NCI-H774 (cell line): ENCODE measurements around the gene PRR11.
A peak's percentile ranks its signal among the peaks of the same experiment; 100 is the strongest.
"Not testable (repeated sequence)": the region's sequence is repeated elsewhere in the genome, so short reads cannot be mapped to it uniquely, and the experiment has no call there.

Experiments used
- DNase-seq: peaks from one replicate; lab custom pipeline; 2025; lab: John Stamatoyannopoulos, UW

Gene PRR11

GRCh38 chr17:59152925-59153324 lies 2.6 kb upstream of the PRR11 start:
- DNase-seq, result no peak

- DNase-seq, result peak; percentile 46
Observed at GRCh38 chr17:59154292-59154720, 1.2 kb upstream of the PRR11 start.

GRCh38 chr17:59154721-59155438 lies 666 bp upstream of the PRR11 start, which contains the start of gene SKA2:
Gene SKA2 (minus strand): TSS chr17:59155186. CDS start chr17:59155163, 23 bp downstream.
- peak; percentile 100 for DNase-seq

GRCh38 chr17:59160157-59161025 lies 4.8 kb downstream of the PRR11 start:
- no peak for DNase-seq

GRCh38 chr17:59161477-59161876 lies 5.9 kb downstream of the PRR11 start:
- DNase-seq, result no peak

- DNase-seq, result peak; percentile 28
Observed at GRCh38 chr17:59165933-59166342, 10.4 kb downstream of the PRR11 start.

- DNase-seq, result no peak
Observed at GRCh38 chr17:59167571-59168001, 12.0 kb downstream of the PRR11 start.

GRCh38 chr17:59172436-59173004 lies 17.0 kb downstream of the PRR11 start:
- DNase-seq, result no peak

GRCh38 chr17:59174671-59175070 lies 19.1 kb downstream of the PRR11 start:
- no peak for DNase-seq

GRCh38 chr17:59175076-59175475 lies 19.5 kb downstream of the PRR11 start:
- DNase-seq, result no peak

- no peak for DNase-seq
Observed at GRCh38 chr17:59178266-59178985, 22.9 kb downstream of the PRR11 start.

- not testable (repeated sequence) for DNase-seq
Observed at GRCh38 chr17:59179601-59180000, 24.1 kb downstream of the PRR11 start.

- DNase-seq, result no peak
Observed at GRCh38 chr17:59180626-59181025, 25.1 kb downstream of the PRR11 start.

GRCh38 chr17:59181481-59181880 lies 25.9 kb downstream of the PRR11 start:
- DNase-seq, result no peak

- DNase-seq, result no peak
Observed at GRCh38 chr17:59185997-59186396, 30.5 kb downstream of the PRR11 start.

- no peak for DNase-seq
Observed at GRCh38 chr17:59186850-59187249, 31.3 kb downstream of the PRR11 start.

- no peak for DNase-seq
Observed at GRCh38 chr17:59190806-59191205, 35.3 kb downstream of the PRR11 start.

- DNase-seq, result no peak
Observed at GRCh38 chr17:59193336-59193862, 37.9 kb downstream of the PRR11 start.

GRCh38 chr17:59199398-59199797 lies 43.9 kb downstream of the PRR11 start:
- no peak for DNase-seq

GRCh38 chr17:59202320-59202719 lies 46.8 kb downstream of the PRR11 start:
- DNase-seq, result no peak

- no peak for DNase-seq
Observed at GRCh38 chr17:59219370-59219769, 63.8 kb downstream of the PRR11 start.

- DNase-seq, result no peak
Observed at GRCh38 chr17:59219992-59220327, 64.4 kb downstream of the PRR11 start.
